GM21447 (cell line): ENCODE measurements around the gene ZSWIM3.

Experiments used
- ATAC-seq: cut with Tn5 transposase; IDR thresholded peaks from one replicate; pipeline ENCODE4 v1.9.1; 2021; ENCODE audit not compliant: unreplicated experiment

The ZSWIM3 gene

DNA sequence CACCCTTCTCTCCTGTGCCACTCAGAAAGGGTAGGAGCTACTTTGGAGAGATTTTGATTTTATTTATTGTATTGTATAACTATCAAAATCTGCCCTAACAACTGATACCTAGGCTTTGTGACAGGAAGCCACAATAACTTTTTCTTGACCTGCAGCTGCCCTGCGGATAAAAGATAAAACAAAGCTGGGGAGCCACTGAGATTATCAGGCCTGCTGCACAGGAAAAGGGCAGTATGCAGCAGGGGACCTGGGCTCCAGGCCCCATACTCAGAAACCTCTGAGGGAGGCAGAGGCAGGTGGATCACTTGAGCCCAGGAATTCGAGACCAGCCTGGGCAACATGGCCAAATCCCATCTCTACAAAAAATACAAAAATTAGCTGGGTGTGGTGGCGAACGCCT lies 24.8 kb upstream of the ZSWIM3 start:
- no peak for ATAC-seq

DNA sequence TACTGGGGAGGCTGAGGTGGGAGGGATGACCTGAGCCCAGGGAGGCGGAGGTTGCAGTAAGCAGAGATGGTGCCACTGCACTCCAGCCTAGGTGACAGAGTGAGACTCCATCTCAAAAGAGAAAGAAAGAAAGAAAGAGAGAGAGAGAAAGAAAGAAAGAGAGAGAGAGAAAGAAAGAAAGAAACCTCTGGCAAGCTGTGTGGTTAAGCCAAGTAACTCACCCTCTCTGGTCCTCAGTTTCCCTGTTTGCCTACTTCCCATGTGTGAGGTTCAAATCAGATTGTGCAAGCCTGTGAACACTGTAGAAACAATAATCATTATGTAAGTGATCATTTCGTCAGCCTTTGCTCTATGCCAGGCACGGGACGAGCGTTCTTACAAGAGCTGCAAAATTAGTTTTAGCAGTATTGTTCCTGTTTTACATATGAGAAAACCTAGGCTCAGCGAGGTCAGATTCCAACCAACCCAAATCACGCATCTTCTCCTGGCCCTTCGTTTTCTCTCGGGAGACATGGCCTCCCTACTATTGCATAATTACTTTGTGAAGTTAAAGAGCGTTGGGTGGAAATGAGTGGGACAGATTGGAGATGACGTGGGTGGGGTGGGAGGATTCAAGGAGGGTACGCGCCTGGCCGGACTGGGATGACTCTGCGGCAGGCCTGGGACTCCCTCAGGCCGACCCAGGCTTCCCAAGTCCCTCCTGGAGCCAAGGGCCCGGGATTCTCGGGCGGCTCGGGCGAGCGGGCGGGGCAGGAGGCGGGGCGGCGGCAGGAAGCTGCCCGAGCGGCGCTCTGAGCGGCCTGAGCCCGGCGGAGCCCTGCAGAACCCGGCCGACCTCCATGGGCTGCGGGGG lies 24.2 kb upstream of the ZSWIM3 start, which contains the start of gene SNX21:
Gene SNX21, plus strand, starts transcription at position 770 of the 853 bp plus-strand sequence. CDS start 121 bp downstream, outside the sequence.
- no peak for ATAC-seq

DNA sequence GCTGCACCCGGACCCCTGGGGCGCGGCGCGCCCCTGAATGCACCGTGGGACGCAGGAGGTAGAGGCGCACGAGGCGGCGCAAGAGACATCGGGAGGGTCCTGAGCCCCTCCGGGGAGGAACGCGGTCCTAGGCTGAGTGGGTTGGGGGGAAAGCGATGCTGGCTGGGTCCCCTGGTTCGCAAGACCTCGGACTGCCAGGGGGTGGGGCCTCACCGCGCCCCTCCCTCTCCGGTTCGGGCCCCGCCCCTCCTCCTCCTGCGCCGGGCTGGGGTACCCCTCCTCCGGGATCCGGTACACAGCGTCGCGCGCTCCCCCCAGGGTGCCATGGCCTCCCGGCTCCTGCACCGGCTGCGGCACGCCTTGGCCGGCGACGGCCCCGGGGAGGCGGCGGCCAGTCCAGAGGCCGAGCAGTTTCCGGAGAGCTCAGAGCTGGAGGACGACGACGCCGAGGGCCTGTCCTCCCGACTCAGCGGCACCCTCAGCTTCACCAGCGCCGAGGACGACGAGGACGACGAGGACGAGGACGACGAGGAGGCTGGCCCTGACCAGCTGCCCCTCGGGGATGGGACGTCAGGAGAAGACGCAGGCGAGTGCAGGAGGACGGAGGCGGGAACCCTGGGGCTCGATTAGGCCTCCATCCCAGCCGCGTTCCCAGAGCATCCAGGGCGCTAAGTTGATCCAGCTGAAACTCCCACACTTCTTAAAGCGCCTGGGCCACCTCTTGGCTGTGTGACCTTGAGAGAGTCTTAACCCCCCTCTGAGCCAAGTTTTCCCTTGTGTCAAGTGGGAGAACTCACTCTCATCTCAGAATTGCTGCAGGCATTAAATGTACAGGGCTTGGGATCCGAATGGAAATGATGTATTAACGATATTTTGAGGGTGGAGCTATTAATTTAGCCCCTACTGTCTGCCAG lies 23.3 kb upstream of the ZSWIM3 start:
- ATAC-seq, result no peak

DNA sequence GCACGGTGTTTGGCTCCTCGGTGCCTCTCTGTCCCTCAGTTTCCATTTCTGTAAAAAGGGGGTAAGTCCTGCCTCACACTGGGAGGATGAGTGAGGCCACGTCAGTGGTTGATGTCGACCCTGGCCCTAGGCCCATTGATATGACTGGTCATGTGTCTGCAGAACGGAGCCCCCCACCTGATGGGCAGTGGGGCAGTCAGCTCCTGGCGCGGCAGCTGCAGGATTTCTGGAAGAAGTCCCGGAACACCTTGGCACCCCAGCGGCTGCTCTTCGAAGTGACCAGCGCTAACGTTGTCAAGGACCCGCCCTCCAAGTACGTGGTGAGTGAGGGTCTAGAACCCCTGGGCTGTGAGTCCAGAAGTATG lies 22.6 kb upstream of the ZSWIM3 start:
- no peak for ATAC-seq

DNA sequence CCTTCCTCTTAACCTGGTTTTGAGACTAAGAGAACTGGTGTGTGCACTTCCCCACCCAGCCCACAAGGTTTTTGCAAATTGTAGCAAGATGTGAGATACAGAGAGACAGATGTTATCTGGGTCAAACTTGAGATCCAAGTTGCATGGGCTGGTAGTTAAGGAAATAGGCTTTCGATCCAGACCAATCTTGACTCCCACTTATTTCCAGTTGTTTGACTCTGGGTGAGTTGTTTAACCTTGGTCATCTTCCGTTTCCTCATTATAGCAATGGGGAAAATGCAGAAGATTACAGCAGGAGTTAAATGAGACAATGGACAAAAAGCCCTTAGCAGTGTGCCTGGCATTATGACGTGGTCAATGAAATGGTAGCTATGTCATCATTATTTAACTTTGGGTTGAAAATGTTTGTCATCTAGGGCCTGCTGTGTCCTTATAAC lies 22.1 kb upstream of the ZSWIM3 start:
- ATAC-seq, result no peak

DNA sequence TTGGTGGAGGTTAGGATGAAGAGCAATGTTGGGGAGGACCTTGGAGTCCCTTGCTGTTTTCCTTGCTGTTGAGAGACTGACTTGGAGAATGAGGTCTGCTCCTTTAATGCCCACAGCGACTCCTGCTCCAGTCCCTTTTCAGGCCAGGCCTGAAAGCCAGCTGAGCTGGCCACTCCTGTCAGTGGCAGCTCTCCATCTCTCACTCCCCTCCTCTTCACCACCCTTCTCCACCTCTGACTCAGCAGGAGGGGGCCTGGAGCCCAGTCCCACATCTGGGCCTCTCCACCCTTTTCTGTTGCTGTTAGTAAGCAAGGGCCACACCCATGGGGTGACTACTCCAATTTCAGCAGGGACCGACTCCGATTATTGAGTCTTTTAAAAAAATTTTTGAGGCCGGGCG lies 21.6 kb upstream of the ZSWIM3 start:
- ATAC-seq, result no peak

DNA sequence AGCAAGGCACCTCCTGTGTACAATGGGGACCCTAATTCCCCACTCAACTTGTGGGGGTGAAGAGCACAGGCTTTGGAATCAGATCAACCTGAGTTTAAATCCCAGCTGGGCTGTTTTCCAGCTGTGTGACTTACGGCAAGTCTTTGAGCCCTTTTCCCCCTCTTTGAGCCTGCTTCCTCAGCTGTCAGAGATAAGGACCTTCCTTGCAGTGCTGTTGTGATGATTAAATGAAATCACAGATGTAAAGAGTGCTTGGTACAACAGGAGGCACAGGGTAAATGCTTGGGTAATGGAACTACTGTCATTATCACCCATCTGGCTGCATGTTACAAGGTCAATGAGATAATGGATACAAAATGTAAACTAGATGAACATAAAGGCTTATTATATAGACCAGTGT lies 20.6 kb upstream of the ZSWIM3 start:
- no peak for ATAC-seq

DNA sequence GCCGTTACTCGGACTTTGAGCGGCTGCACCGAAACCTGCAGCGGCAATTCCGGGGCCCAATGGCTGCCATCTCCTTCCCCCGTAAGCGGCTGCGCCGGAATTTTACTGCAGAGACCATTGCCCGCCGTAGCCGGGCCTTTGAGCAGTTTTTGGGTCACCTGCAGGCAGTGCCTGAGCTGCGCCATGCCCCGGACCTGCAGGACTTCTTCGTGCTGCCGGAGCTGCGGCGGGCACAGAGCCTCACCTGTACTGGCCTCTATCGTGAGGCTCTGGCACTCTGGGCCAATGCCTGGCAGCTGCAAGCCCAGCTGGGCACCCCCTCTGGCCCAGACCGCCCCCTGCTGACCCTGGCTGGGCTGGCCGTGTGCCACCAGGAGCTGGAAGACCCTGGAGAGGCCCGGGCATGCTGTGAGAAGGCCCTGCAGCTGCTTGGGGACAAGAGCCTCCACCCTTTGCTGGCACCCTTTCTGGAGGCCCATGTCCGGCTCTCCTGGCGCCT lies 16.7 kb upstream of the ZSWIM3 start:
- no peak for ATAC-seq

DNA sequence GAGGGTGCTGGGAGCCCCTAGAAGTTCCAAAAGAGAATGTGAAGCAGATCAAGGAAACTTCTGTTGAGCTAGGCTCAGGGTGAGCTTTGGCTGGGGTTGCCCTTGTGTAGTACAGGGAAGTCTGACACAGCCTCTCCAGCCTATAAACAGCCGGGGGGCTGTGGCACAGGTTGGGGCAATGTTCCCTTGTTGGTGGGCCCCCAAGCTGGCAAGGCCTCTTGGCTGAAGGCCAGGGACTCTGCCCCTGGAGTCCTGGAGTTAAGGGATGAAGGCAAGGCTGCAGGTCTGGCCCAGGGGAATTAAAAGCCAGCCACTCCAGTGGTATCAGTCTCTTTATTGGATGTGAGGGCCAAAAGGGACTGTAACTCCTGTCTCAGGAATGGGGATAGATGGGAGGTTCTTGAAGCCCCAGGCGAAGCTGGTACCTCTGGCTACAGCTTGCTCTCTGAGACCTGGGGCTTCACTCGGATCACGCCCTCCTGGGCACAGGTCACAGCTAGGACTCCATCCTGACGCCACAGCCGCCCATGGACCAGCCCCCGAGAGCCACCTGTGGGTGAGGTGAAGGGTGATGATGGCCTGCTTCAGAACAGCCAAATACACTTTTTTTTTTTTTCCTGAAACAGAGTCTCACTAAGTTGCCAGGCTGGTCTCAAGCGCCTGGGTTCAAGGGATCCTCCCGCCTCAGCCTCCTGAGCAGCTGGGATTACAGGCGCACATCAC lies 15.8 kb upstream of the ZSWIM3 start:
- no peak for ATAC-seq

DNA sequence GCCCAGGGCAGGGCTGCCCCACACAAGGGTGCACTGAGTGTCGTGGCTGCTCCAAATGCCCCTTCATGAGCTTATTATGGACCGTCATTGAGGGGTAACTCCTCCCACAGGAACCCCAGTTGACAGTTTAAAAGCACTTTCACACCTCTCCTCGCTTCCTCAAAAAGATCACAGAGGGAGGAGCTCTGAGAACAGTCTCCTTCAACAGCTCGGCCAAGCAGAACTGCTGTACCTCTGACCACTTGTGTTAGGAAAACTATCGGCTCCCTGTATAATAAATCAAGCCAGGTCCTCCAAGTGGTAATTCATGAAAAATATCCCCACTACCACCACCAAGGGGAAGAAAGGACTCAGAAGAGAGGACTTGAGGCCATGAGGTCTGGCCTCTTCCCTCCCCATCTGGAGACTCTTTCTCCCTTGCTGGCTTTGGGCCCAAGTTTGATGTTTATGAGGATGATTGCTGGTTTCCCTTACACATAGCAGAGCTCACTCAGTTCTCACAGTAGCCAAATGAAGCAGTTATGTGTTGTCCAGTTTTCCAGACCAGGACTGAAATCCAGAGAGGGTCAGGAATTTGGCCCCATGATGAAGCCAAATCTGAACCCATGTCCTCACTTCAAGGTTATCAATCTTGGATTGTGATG lies 15.1 kb upstream of the ZSWIM3 start:
- peak; percentile 66 for ATAC-seq

DNA sequence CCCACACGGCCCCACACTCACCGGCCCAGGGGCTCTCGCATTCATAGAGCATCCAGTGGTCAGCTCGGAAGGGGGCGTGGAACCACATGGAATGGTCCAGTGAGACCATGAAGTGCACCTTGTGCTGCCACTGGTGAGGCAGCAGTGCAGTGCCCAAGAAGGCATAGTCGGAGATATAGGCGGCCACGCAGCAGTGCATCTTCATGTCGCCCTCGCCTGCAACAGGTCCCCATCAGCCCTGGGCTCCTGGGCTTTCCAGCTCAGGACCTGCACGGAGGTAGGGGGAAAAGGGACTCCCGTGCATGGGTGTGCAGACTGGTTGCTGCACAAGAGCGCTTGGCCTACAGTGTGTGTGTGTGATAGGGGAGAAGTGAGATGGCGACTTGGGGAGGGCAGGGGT lies 13.9 kb upstream of the ZSWIM3 start:
- no peak for ATAC-seq

DNA sequence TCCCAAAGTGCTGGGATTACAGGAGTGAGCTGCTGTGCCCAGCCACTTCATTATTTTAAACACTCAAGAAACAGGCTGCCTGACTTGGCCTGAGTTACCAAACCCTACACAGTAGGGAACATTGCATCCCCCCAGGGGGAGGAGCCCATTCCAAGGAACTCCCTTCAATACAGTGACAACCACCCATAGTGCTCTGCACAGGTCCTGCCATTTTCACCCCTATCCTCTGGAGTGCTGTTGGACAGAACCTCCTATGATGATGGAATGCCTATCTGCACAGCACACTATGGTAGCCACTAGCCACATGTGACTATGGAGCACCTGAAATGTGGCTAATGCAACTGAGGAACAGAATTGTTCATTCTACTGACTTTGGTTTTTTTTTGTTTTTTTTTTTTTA lies 12.0 kb upstream of the ZSWIM3 start:
- ATAC-seq, result no peak

DNA sequence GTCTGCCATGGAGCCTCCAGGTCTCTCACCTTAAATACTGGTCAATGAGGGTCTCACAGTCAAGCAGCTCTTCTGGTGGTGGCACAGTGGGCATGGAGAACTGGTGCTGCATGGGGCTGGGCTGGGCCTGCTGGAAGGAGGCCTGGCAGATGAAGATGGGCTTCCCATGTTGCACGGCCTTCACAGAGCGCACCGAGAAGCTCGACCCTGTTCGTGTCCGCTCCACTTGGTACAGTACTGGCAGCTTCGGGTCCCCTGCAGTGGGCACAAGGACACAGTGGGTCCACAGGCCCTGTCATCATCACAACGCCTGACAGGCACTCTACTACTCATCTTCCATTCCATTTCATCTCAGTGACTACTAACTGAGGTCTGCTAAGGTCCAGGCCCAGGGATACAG lies 9.0 kb upstream of the ZSWIM3 start:
- ATAC-seq, result no peak

DNA sequence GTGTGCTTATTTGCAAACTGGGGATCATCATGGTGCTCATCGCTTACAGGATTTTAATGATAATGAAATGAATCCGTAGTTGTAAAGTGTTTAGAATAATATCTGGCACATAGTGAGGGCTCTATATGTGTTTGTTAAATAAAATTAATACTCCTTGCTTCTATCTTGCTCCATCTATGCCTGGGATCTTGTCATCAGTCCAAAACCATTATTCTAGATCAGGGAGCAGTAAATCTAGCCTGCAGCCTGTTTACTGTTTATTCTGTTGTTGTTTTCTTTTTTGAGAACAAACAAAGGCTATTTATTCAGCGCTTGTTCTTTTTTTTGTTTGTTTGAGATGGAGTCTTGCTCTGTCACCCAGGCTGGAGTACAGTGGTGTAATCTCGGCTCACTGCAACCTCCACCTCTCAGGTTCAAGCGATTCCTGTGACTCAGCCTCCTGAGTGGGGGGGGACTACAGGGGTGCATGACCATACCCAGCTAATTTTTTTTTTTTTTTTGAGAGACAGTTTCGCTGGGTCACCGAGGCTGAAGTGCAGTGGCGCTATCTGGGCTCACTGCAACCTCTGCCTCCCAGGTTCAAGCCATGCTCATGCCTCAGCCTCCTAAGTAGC lies 8.3 kb upstream of the ZSWIM3 start:
- ATAC-seq, result no peak

DNA sequence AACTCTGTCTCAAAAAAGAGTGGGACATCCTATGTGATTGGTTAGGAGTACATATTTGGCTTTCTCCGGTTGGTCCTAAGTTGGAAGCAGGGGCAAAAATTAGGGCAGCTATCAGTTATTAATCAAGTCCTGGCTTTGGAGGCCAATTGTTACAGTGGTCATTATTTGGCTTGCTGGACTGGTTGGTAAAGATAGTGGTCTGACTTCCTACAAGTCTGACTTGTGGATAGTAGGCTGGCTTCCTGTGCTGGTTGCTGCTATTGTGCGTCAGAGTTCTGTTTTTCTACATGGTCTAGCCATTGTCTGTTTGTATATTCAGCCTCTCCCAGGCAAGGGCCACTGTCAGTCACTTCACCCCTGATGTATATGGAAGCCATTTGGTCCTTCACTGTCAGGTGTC lies 7.2 kb upstream of the ZSWIM3 start:
- no peak for ATAC-seq

DNA sequence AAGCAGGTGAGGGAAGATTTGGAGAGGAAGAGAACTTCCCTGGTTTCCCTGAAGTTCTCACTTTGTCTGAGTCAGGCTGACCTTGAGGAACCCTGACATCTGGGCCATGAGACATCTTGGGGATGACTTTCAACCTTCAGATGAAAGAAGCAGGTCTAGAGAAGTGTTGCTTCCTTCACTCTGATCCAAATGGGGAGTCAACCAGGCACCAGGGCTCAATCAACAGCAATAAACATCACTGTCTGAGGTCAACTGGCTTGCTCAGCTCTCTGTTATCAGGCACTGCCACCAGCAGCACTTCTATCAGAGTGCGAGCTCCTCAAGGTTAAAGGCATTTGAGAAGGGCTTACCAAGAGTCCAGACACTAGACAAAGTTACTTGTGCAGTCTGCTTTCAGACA lies 6.5 kb upstream of the ZSWIM3 start:
- no peak for ATAC-seq

DNA sequence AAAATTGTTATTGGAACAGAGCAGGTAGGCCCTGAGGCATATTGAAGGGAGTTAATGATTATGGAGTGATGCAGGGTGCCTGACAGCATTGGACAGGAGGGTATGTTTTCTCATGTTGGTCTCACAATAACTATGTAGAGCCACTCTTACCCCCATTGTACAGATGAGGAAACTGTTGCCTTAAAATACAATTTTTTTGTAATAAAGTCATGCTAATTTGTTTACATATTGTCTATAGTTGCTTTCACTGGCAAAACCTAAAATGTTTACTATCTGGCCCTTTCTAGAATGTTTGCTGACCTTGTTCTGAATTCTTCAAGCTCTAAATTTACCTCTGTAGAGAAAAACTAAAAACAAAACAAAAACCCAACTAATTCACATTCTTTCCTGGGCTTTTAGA lies 5.9 kb upstream of the ZSWIM3 start:
- no peak for ATAC-seq

DNA sequence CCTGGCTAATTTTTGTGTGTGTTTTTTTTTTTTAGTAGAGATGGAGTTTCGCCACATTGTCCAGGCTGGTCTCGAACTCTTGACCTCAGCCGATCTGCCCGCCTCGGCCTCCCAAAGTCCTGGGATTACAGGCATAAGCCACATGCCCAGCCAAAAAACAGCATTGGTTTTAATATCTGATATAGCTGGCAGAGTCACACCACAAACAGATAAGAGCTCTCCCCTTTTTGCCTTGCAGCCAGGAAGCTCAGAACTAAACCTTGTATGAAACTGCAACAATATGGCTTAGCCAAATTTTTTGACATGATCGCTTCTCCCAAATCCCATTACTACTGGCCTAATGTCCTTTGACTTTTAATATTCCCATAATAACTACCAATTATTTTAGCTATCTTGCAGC lies 5.1 kb upstream of the ZSWIM3 start:
- no peak for ATAC-seq

DNA sequence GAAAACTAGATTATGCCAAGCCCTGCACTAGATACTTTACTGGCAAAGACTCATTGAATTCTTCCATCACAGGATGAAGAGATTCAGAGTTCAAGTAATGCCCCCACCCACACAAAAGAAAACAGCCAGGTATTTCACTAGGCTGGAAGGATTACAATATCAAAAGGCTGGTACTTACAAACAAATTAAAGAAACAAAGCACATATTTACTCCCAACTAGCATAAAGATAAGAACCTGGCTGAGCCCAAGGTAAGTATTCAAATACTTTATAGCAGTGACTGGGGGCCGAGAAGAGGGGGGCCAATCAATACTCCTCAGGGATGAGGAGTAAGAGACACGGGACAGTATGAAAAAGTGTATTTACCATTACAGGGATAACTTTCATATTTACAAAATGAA lies 3.9 kb upstream of the ZSWIM3 start:
- no peak for ATAC-seq

DNA sequence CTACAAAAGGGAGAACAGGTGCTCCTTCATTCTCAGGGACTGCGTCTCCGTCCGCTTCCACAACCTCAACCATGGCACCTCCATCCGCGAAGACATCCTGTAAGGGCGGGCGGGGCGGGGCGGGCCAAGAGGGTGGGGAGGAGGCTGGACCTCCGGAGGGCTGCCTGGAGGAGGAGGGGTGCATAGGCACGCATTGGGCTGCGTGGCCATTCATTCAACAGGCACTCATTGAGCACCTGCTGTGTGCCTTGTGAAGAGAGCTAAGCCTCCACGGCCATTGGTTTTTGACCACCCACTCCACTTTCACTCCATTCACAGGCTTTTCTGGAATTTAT lies 435 bp downstream of the ZSWIM3 start:
- peak; percentile 25 for ATAC-seq
